Endothelial cell of hepatic sinusoid (primary cell): ENCODE data around the gene NDUFC2.
"Not testable (repeated sequence)": the region's sequence is repeated elsewhere in the genome, so short reads cannot be mapped to it uniquely, and the experiment has no call there.

Experiments used
- in situ Hi-C: cut with HindIII; loops from 2 replicates; pipeline ENCODE4 v1.10.0; 2017; ENCODE audit warnings: low sequenced_read_pairs

The NDUFC2 gene

GRCh38 chr11:78056093-78056492 lies 23.6 kb downstream of the NDUFC2 start:
- in situ Hi-C loops: no loop called here

DNA sequence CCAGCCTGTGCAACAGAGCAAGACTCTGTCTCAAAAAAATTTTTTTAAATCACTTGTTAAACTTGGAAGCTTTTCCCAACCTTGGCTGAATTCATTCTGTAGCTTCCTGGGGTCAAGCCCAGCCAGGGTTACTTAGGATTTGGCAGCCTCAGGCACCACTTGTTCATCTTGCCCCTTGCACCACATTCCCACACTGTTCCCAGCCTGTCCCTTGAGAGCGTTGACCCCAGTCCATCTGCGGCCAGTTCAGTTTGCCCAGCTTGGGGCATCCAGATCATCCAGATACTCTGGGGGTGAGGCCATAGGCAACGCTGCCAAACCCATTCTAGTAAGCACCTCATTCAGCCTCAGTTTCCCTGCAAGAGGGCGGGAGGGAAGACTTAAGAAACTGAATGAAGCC lies 24.7 kb downstream of the NDUFC2 start:
- in situ Hi-C loops: no loop called here

DNA sequence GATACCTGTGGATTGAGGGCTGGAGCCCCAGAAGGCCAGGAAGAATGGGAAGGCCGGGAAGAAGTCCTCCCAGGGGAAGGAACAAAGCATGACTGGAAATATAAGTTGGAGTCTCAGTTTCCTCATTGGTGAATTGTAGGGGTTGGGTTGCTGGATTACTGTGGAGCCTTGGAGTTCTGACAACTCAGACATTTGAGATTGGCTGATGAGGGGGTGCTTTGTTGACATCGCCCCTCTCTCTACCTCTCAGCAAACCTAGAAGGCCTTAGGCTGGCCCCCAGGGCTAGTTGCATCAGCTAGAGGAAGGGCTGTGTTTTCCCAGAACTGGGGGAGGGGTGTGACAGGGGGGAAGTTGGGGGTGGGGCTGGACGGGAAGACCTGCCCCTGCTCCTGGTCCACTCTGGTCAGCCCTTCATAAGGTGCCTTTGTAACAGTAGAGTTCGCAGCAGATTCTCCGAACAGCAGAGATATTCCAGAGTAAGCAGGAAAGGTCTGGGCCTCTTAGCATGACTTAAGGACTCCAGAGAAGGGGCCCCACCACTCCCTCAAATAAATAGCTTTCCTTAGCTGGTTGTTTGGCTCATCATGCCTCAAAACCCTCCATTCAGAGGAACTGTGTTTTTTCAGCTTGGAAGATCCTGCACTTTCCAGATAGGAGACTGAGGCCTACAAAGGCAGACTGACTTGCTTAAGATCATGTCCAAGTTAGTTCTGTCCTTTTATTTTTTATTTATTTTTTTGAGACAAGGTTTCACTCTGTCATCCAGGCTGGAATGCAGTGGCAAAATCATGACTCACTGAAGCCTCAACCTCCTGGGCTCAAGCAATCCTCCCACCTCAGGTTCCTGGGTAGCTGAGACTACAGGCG lies 28.5 kb downstream of the NDUFC2 start:
- in situ Hi-C loops: no loop called here

- in situ Hi-C loops: no loop called here
Measured at GRCh38 chr11:78049348-78049747, 30.3 kb downstream of the NDUFC2 start.

DNA sequence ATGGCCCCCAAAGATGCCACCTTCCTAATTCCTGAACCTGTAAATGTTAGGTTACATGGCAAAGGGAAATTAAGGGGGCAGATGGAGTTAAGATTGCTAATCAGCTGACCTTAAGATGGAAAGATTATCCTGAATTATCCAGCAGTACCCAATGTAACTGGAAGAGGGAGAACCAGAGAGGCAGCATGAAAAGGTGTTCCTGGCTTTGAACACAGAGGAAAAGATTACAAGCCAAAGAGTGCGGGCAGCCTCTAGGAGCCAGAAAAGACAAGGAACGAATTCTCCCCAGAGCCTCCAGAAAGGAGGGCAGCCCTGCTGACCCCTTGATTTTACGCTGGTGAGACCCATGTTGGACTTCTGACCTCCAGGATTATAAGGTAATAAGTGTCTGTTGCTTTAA lies 31.1 kb downstream of the NDUFC2 start:
- in situ Hi-C loops: no loop called here

- in situ Hi-C loops: no loop called here
Measured at GRCh38 chr11:78046486-78046854, 33.2 kb downstream of the NDUFC2 start.

- in situ Hi-C loops: no loop called here
Measured at GRCh38 chr11:78045851-78046485, 33.7 kb downstream of the NDUFC2 start.

DNA sequence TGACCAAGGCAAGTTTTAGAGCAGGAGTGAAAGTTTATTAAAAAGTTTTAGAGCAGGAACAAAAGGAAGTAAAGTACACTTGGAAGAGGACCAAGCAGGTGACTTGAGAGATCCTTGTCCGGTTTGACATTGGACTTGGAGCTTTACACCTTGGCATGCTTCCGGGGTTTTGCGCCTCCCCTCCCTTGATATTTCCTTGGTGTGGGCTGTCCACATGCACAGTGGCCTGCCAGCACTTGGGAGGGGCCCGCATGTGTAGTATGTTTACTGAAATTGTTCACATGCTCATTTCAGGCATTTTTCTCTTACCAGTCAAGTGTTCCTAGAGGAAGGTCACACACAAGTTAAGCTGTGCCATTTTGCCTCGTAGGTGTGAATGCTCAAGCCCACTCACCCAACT lies 35.0 kb downstream of the NDUFC2 start:
- in situ Hi-C loops: no loop called here

- in situ Hi-C loops: no loop called here
Measured at GRCh38 chr11:78041843-78042440, 37.7 kb downstream of the NDUFC2 start.

DNA sequence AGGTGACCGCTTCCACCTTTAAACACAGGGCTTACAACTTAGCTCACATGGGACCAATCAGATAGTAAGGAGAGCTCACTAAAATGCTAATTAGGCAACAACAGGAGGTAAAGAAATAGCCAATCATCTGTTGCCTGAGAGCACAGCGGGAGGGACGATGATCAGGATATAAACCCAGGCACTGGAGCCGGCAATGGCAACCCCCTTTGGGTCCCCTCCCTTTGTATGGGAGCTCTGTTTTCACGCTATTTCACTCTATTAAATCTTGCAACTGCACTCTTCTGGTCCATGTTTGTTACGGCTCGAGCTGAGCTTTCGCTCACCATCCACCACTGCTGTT lies 38.3 kb downstream of the NDUFC2 start:
- in situ Hi-C loops: not testable (repeated sequence)

GRCh38 chr11:78040691-78041379 lies 38.8 kb downstream of the NDUFC2 start:
- in situ Hi-C loops: no loop called here

DNA sequence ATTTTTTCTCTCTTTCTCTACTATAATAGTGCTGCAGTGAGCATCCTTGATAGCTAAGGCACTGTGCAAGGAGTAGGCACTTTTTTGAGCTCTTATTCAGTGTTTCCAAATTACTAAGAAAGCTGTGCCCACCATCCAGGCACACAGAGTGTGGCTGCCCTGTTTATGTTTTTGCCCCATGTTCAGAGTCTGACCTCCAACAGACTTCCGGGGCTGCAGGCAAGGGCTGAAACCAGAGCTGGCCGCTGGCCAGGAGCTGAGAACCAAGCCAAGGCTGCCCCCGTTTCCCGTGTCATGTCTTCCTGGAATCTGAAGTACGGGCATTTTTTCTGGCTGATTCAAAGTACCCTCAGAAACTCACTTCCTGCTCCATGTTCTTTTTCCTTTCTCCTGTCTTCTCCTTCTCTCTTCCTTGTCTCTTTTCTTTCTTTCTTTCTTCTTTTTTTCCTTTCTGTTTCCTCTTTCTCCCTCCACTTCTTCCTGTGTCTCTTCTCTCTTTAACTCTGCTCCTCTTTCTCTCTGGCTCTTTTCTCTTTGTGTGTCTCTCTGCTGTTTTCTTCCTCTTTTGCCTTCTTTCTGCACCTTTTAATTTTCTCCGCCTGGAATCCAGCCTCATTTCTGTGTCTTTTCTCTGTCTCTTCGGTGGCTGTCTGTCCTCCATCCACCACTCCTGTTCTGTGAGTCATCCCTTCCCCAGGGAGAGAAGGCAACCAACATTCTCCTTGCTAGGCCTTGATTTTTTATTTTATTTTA lies 39.6 kb downstream of the NDUFC2 start:
- in situ Hi-C loops: no loop called here

DNA sequence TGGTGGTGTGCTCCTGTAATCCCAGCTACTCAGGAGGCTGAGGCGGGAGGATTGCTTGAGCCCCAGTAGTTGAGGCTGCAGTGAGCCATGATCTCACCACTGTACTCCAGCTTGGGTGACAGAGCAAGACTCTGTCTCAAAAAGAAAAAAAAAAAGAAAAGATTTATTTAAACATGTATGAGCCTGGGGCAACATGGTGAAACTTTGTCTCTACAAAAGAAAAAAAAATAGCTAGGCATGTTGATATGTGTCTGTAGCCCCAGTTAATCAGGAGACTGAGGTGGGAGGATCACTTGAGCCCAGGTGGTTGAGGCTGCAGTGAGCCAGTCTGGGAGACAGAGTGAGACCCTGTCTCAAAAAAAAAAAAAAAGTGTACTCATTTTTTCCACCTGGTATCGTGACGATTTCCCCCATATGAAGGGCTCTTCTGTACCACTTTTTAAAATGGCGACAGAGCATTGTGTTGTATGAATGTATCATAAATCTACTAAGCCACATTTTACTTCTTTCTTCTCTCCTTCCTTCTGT lies 40.2 kb downstream of the NDUFC2 start:
- in situ Hi-C loops: no loop called here

- in situ Hi-C loops: no loop called here
Measured at GRCh38 chr11:78038697-78039313, 40.9 kb downstream of the NDUFC2 start.

DNA sequence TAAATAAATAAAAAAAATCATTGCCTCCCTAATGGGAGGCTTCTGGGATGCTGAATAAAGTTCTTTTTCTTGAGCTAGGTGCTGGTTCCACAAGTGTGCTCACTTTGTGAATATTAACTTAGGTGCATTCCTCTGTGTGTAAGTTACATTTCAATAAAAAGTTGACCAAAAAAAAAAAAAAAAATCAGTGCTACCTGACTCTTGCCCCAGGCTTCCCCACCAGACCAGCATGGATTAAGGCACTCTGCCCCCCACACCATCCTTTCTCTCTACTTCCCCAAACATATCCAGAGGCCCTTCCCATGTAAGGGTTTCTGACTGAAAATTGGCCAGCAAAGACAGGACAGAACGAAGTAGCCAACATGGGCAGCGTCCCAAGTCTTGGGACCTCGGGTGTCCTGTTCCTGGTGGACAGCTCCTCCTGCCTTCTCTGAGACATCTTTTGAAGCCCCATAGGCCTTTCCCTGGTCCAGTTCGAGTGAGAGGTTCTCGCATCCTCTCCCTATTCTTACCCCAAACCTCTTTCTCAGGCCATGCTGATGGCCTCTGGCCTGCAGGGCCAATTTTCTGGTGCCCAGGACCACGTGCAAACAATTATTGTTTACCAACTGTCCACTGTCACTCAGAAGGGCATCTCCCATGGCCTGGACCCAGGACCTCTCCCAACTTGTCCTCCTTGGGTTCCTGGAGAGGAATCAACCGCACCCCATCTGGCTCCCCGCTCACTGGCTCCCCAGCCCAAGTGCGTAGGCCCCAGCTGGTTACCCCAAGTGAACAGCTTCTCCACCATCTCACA lies 41.6 kb downstream of the NDUFC2 start:
- in situ Hi-C loops: no loop called here

DNA sequence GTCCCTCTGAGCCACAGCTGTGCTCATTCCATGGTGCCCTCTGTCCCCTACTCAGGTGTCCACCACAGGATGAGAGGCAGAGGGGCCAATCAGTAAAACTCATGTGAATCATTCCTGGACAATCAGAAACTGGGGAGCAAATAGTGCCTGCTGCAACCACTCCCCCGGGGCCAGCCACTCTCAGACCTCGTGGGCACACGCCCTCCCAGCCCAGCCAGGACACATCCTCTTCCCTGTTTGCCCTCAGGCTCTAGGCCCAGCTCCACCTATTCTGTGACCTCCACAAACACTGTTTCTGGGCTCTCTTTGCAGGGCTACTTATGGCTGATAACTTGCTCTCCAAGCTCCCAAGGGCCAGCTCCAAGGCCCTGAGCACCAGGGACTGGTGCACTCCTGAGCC lies 42.6 kb downstream of the NDUFC2 start:
- in situ Hi-C loops: no loop called here

- in situ Hi-C loops: no loop called here
Measured at GRCh38 chr11:78036313-78036712, 43.3 kb downstream of the NDUFC2 start.

DNA sequence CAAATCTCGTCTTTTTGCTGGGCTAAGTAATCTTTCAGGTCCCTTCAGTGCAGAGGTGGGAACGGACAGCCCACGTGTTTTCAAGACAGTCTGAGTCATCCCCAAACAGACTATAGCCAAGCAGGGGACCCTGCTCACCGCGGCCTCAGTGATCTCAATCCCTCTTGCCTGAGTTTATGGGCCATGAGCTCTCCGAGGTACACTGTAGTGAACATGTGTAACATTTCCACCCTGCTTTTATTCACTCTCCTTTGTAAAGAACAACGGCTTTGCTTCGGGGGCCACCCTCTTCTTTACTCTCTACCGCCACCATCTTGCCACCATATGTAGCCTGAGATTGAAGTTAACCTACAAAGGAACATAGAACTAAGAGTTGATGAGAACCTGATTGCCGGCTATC lies 45.0 kb downstream of the NDUFC2 start:
- in situ Hi-C loops: no loop called here

GRCh38 chr11:78033040-78033439 lies 46.6 kb downstream of the NDUFC2 start:
- in situ Hi-C loops: no loop called here
